Mononuclear cell (primary cell): Measurements from ENCODE around the gene DAZAP1. TPM values are rescaled to one million over a fixed set of nuclear protein-coding genes. Genes with fewer than 3 reads are reported as not detected.
"Not testable (repeated sequence)": the region's sequence is repeated elsewhere in the genome, so short reads cannot be mapped to it uniquely, and the experiment has no call there.

Experiments
- H3K27me3 ChIP-seq: 2 replicates; pipeline ENCODE4 v1.6.0; 2011; ENCODE audit warnings: low read length, control low read depth; ENCODE audit not compliant: insufficient read depth
- H3K4me1 ChIP-seq: 2 replicates; pipeline ENCODE4 v1.5.1; 2011; ENCODE audit warnings: mild to moderate bottlenecking, low read length, control low read depth; ENCODE audit not compliant: insufficient read depth
- H3K4me3 ChIP-seq: 2 replicates; pipeline ENCODE4 v1.5.1; 2011; ENCODE audit warnings: mild to moderate bottlenecking, low read length, moderate library complexity
- H3K9me3 ChIP-seq: 2 replicates; pipeline ENCODE4 v1.5.1; 2011; ENCODE audit warnings: low read depth, mild to moderate bottlenecking, control low read depth, low read length
- total RNA-seq: library from RNA; depleted of rRNA; stranded (reverse); fragments of >200 nt; gene quantifications from one replicate; pipeline ENCODE4 v1.2.3, GENCODE V29; 2012

The DAZAP1 gene
- total RNA-seq, 1 donor, result 63.0 TPM

- H3K9me3 ChIP-seq, H3K27me3 ChIP-seq, H3K4me3 ChIP-seq: not testable (repeated sequence)
- peaks cover 20% of the 10 kb centered on the region for H3K4me1 ChIP-seq
Observed at GRCh38 chr19:1477056-1477455, 69.7 kb downstream of the DAZAP1 start.

DNA sequence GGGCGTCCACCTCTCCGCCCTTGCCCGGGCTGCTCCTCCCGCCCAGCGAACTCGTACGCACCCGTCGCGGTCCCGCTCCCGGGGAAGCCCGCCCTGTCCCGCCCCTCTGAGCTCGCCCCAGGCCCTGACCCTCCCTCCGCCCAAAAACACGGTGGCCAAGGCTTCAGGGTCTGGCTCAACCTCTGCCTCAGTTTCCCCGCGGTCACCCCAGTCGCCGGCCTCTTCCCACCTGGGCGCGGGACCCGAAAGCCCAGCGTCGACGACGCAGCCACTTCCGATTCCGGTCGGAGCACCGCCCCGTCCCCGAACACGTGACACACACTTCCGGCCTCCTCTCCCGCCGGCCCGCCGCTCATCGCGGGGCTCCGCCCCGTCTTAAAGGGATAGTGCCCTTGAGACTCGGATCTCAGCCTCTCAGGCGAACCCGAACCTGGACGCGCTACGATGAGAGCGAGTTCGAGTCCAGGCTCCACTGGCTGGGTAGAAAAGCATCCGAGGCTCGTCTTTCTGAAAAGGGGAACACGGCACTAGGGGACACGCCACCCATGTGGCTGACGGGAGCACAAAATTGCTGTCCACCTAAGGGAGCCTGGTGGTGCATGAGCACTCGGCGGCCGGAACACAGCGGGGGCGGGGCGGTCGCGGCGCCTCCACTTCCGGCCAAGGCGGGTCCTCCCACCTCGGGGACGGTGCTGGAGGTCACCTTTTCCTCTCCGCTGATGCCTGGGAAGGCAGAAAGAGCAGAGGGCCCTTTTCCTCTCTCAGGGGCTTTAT is 71.7 kb downstream of the DAZAP1 start, which contains the start of gene C19orf25:
C19orf25 (minus strand) TSS at position 282 of the 774 bp plus-strand sequence. CDS start 312 bp downstream, outside the sequence.
- Histone ChIP-seq H3K27me3 (no peaks in the 10 kb centered on the region), H3K9me3 (no peaks in the 10 kb centered on the region), H3K4me1 (peaks cover 17% of the 10 kb centered on the region), H3K4me3 (peak within 1 kb of the TSS; percentile 66)

GRCh38 chr19:1481224-1481892 is 74.0 kb downstream of the DAZAP1 start:
- Histone ChIP-seq H3K27me3 (no peaks in the 10 kb centered on the region), H3K4me3 (no peak overlapping the region), H3K4me1 (peaks cover 17% of the 10 kb centered on the region), H3K9me3 (no peaks in the 10 kb centered on the region)

DNA sequence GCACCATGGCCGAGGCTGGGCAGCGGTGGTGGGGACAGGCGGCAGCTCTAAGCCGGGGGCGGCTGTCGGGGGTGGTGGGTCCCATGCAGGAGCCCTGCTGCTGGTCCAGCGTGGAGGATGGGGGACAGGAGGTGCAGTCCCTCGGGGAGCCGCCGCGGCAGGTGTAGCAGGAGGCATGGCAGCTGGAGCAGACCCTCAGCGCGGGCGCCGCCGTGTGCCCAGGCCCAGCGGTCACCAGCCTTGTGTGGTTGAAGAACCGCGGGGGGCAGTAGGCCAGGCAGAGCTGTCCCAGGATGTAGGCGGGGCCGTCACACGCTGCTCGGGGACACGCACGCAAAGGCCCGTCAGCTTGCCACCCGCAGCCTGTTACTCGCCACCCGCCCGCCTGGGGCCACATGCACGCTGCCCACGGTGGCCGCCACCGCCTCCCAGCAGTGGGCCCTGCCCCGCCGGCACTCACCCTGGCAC is 74.5 kb downstream of the DAZAP1 start:
- H3K4me1 ChIP-seq, result peaks cover 17% of the 10 kb centered on the region

DNA sequence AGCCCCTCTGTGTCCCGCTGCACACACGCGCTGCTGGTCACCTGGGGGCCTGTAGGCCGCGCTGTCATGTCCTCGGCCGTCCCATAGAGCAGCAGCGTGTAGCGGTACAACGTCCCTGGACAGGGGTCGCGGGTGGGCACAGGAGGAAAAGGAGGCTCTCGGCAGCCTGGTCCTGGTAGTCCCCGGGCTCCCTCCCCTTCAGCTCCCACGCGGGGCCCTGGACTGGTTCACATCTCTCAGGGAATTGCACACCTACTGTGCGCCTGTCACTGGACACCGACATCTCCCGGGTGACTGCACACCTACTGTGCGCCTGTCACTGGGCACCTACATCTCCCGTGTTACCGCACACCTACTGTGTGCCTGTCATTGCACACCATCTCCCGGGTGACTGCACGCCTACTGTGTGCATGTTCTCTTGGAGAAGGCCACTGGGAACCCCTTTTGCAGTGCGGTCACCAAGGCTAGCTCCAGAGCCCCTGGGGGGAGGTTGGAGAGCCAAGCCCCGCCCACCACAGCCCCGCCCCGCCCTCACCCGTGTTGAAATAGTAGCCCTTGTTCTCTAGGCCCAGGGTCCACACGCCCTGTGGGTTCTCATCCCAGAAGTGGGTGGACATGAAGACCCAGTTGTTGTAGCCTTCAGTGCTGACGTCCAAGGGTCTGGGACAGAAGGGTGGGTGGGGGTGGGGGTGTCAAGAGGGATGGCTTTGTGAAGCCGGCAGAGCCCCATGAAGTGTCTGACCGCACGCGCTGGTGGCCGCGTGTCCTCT is 75.2 kb downstream of the DAZAP1 start:
- peaks cover 17% of the 10 kb centered on the region for H3K4me1 ChIP-seq
- H3K27me3 ChIP-seq, result no peaks in the 10 kb centered on the region
- no peak overlapping the region for H3K4me3 ChIP-seq
- H3K9me3 ChIP-seq, result no peaks in the 10 kb centered on the region

More for the DNA sequence above, 74.5 kb downstream of the DAZAP1 start:
- Histone ChIP-seq H3K27me3 (no peaks in the 10 kb centered on the region), H3K9me3 (no peaks in the 10 kb centered on the region), H3K4me3 (no peak overlapping the region)

DNA sequence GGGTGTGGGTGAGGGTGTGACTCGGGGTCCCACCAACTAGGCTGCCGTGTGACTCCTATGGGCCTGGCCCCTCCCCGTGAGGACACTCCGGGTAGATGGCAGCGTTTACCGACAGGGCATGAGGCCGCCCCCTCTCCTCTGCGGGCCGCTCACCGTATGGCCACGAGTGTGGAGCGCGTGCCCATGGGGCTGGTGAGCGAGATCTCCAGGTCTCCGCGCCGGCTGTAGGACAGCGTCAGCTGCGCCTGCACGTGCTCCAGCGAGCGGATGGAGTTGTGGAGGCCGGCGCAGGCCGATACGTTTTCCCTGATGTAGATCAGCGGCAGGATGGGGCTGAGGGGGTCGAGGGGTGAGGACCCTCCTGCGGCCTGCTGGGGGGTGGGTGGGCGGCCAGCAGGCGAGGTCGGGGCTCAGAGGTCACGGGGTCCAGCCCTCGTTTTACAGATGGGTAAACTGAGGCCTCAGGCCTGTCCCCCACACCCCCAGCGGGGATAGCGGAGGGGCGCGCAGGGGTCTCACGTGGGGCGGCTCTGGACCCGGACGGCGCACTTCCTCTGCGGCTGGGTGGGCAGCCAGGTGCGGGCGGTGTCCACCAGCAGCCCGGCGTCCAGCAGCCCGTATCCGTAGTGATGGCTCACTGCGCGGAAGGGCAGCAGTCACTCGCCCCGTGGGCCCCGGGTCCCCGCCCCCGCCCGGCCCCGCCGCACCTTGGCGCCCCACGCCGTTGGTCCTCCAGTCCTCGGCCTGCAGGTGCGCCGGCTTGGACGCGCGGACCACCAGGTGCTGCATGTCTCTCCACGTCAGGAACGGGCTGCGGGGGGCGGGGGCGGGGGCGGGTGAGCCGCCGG is 76.0 kb downstream of the DAZAP1 start:
- no peaks in the 10 kb centered on the region for H3K9me3 ChIP-seq
- no peak overlapping the region for H3K4me3 ChIP-seq
- H3K4me1 ChIP-seq, result peaks cover 10% of the 10 kb centered on the region
- no peaks in the 10 kb centered on the region for H3K27me3 ChIP-seq

- no peaks in the 10 kb centered on the region for H3K27me3 ChIP-seq
Observed at GRCh38 chr19:1483979-1484428, 76.6 kb downstream of the DAZAP1 start.

More at GRCh38 chr19:1483979-1484428, 76.6 kb downstream of the DAZAP1 start:
- Histone ChIP-seq H3K4me1 (peaks cover 7% of the 10 kb centered on the region), H3K9me3 (no peaks in the 10 kb centered on the region), H3K4me3 (no peak overlapping the region)

Other genes starting within 250 kb of the DAZAP1 start
- 53.8 TPM for gene SBNO2, start 233.3 kb upstream of the DAZAP1 start, total RNA-seq
- gene STK11, start 201.8 kb upstream of the DAZAP1 start, total RNA-seq, result 36.7 TPM
- not detected for gene CBARP, start 169.6 kb upstream of the DAZAP1 start, total RNA-seq
- gene ATP5F1D, start 165.8 kb upstream of the DAZAP1 start, total RNA-seq, result 10.4 TPM
- gene MIDN, start 159.0 kb upstream of the DAZAP1 start, total RNA-seq, result 67.0 TPM
- 455 TPM for gene CIRBP, start 138.3 kb upstream of the DAZAP1 start, total RNA-seq
- 16.3 TPM for gene FAM174C, start 132.1 kb upstream of the DAZAP1 start, total RNA-seq
- gene EFNA2, start 121.7 kb upstream of the DAZAP1 start, total RNA-seq, result not detected
- 21.1 TPM for gene NDUFS7, start 23.7 kb upstream of the DAZAP1 start, total RNA-seq
- gene GAMT, start 6.0 kb upstream of the DAZAP1 start, total RNA-seq, result 6.7 TPM
- 1,183 TPM for gene RPS15, start 30.8 kb downstream of the DAZAP1 start, total RNA-seq
- 0.10 TPM for gene APC2, start 42.5 kb downstream of the DAZAP1 start, total RNA-seq
- gene C19orf25, start 71.6 kb downstream of the DAZAP1 start, total RNA-seq, result 11.4 TPM
- gene PCSK4, start 82.8 kb downstream of the DAZAP1 start, total RNA-seq, result 1.2 TPM
- gene REEP6, start 83.6 kb downstream of the DAZAP1 start, total RNA-seq, result 2.1 TPM
- 0.84 TPM for gene ADAMTSL5, start 105.4 kb downstream of the DAZAP1 start, total RNA-seq
- not detected for gene PLK5, start 116.5 kb downstream of the DAZAP1 start, total RNA-seq
- 2.1 TPM for gene MEX3D, start 160.7 kb downstream of the DAZAP1 start, total RNA-seq
- 25.1 TPM for gene MBD3, start 185.3 kb downstream of the DAZAP1 start, total RNA-seq
- gene UQCR11, start 197.9 kb downstream of the DAZAP1 start, total RNA-seq, result 31.6 TPM
- 37.4 TPM for gene TCF3, start 245.0 kb downstream of the DAZAP1 start, total RNA-seq